Measurements from ENCODE around the gene CLDND1. TPM values are rescaled to one million over a fixed set of nuclear protein-coding genes. Genes with fewer than 3 reads are reported as not detected.

Gene CLDND1
- total RNA-seq, 1 donor from 2014 or later, result 171 TPM

DNA sequence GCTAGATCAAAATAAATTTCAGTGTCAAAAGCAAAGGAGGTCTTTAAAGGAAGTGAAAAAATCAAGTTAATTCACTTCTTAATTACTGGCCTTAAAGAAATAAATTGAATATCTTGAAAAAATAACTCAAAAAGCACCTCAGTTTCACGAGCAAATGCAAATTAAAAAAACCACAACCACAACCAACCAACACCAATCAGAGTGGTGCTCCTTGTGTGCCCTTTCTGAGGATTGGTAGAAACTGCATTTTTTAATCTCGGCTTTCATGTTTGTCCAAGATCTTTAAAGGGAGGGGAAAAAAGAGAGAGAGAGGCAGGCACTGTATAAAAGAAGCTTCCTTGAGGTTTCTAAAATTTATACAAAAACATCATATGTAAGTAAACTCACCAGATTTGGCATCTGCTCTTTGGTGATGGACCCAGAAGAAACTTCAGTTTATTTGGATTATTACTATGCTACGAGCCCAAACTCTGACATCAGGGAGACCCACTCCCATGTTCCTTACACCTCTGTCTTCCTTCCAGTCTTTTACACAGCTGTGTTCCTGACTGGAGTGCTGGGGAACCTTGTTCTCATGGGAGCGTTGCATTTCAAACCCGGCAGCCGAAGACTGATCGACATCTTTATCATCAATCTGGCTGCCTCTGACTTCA, 9.0 kb upstream of the CLDND1 start, which contains the start of gene GPR15:
Gene GPR15 (plus strand): TSS at position 357 of the 653 bp plus-strand sequence. CDS start 56 bp downstream, at position 413.
- no peaks in the 10 kb centered on the region for H3K27me3 ChIP-seq
- intact Hi-C loops (cut with DNase I), result no loop called here
- H3K9me3 ChIP-seq, result no peaks in the 10 kb centered on the region
- H3K36me3 ChIP-seq, result no peaks in the 10 kb centered on the region
- H3K4me3 ChIP-seq, result no peak within 1 kb of the TSS
- DNase-seq (ENCODE audit: low spot score in 2 of 2), result no peak
- no peaks in the 10 kb centered on the region for H3K4me1 ChIP-seq
- H3K27ac ChIP-seq, result no peak within 1 kb of the TSS
- no peak for TF ChIP-seq CTCF (IDR thresholded peaks at IDR 0.05)

DNA sequence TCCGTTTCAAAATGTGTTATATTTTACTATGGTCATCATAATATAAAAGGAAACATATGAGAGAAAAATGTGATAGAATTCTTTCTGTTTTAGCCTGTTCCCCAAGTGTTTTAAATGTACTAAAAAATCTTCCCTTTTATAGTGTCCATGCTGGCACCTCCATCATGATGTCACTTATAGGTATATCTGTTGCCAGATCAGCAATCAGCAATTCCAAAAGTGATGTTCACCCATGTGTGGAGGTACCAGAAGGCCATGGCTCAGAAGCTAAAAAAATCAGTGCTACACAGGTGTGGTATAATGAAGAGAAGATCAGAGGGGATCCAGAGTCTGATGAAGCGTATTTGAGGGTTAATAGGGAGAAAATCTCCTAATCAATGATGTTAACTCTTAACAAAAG, 8.0 kb upstream of the CLDND1 start:
- Histone ChIP-seq H3K4me1 (no peaks in the 10 kb centered on the region), H3K27me3 (no peaks in the 10 kb centered on the region), H3K36me3 (no peaks in the 10 kb centered on the region), H3K4me3 (no peak overlapping the region), H3K27ac (no peak overlapping the region), H3K9me3 (no peaks in the 10 kb centered on the region)
- intact Hi-C loops (cut with DNase I), result no loop called here
- no peak for DNase-seq (ENCODE audit: low spot score in 2 of 2)
- no peak for TF ChIP-seq CTCF (IDR thresholded peaks at IDR 0.05)

DNA sequence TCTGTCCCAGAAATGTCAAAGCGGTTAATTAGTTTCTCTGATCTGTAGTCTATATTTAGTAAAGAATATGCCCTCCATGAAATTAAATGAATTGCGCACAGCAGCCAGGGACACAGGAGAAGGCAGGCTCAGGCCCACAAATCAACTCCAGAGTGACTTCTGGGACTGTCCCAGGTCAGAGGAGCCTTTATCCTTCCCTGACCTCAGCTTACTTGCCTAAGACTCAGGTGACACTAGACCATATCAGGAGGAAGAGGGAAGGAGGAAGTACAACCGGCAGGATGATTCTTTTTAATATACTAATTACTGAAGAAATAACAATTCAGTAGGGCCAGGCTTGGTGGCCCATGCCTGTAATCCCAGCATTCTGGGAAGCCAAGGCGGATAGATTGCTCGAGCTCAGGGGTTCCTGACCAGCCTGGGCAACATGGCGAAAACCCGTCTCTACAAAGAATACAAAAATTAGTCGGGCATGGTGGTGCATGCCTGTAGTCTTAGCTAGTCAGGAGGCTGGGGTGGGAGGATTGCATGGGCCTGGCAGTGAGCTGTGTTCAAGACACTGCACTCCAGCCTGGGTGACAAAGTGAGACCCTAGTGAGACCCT, 7.3 kb upstream of the CLDND1 start:
- Histone ChIP-seq H3K27ac (no peak overlapping the region), H3K4me1 (no peaks in the 10 kb centered on the region), H3K4me3 (no peak overlapping the region), H3K27me3 (no peaks in the 10 kb centered on the region), H3K36me3 (no peaks in the 10 kb centered on the region), H3K9me3 (no peaks in the 10 kb centered on the region)
- TF ChIP-seq CTCF (IDR thresholded peaks at IDR 0.05), result no peak
- intact Hi-C loops (cut with DNase I), result loop anchor here (10.0 kb wide), 2 partner anchors 705 to 765 kb away; partner anchors contain the start of genes ARL6 and CRYBG3
- DNase-seq (ENCODE audit: low spot score in 2 of 2), result no peak

- no peak for DNase-seq (ENCODE audit: low spot score in 2 of 2)
- Histone ChIP-seq H3K4me1 (no peaks in the 10 kb centered on the region), H3K36me3 (no peaks in the 10 kb centered on the region), H3K9me3 (no peaks in the 10 kb centered on the region), H3K27ac (no peak overlapping the region), H3K4me3 (no peak overlapping the region), H3K27me3 (no peaks in the 10 kb centered on the region)
- intact Hi-C loops (cut with DNase I), result loop anchor here (10.0 kb wide), 2 partner anchors 704 to 764 kb away; partner anchors contain the start of genes ARL6 and CRYBG3
- TF ChIP-seq CTCF (IDR thresholded peaks at IDR 0.05), result no peak
Observed at GRCh38 chr3:98528474-98529346, 6.0 kb upstream of the CLDND1 start.

DNA sequence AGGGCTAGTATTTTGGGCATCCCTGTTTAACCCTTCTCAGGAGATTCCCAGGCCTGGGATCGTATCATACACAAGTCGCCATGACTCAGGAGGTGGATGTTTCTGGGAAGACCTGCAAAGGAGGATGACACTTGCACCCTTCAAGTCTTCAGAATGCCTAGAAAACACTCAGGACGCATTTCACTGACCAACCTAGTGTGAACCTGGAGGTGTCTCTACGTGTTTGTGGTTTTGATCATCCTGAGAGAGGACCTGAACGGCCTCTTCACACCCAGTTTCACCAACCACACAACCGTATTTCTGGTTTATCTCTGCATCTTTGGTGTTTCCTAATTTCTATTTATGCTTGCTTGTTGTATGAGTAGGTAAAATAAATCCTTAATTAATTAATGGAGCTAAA, 2.8 kb upstream of the CLDND1 start:
- DNase-seq (ENCODE audit: low spot score in 2 of 2), result no peak
- Histone ChIP-seq H3K4me1 (peaks cover 0 to 2% of the 10 kb centered on the region in 2 donors), H3K4me3 (no peak overlapping the region), H3K27ac (no peak overlapping the region), H3K9me3 (no peaks in the 10 kb centered on the region), H3K27me3 (no peaks in the 10 kb centered on the region), H3K36me3 (no peaks in the 10 kb centered on the region)
- TF ChIP-seq CTCF (IDR thresholded peaks at IDR 0.05), result no peak
- intact Hi-C loops (cut with DNase I), result loop anchor here (10.0 kb wide), 2 partner anchors 701 to 761 kb away; partner anchors contain the start of genes ARL6 and CRYBG3
